Endothelial cell (in vitro differentiated cells): ENCODE data around the gene ALG6. TPM values are rescaled to one million over a fixed set of nuclear protein-coding genes. Genes with fewer than 3 reads are reported as not detected.
"Not testable (repeated sequence)": the region's sequence is repeated elsewhere in the genome, so short reads cannot be mapped to it uniquely, and the experiment has no call there.

Experiments
- DNase-seq: peaks from one replicate; pipeline ENCODE4 v3.0.0; 2021; ENCODE audit warnings: low spot score
- H3K27ac Mint-ChIP-seq: one replicate; pipeline ENCODE4 v1.8.0; 2021; ENCODE audit warnings: mixed read lengths, inconsistent platforms; ENCODE audit not compliant: unreplicated experiment
- H3K27me3 Mint-ChIP-seq: one replicate; pipeline ENCODE4 v1.8.0; 2021; ENCODE audit warnings: mild to moderate bottlenecking, moderate library complexity, mixed read lengths, inconsistent platforms; ENCODE audit not compliant: unreplicated experiment
- H3K36me3 Mint-ChIP-seq: one replicate; pipeline ENCODE4 v1.8.0; 2021; ENCODE audit warnings: mild to moderate bottlenecking, low read depth, mixed read lengths, inconsistent platforms; ENCODE audit not compliant: unreplicated experiment
- H3K4me1 Mint-ChIP-seq: one replicate; pipeline ENCODE4 v1.8.0; 2021; ENCODE audit warnings: mild to moderate bottlenecking, mixed read lengths, inconsistent platforms; ENCODE audit not compliant: unreplicated experiment
- H3K4me3 Mint-ChIP-seq: one replicate; pipeline ENCODE4 v1.8.0; 2021; ENCODE audit warnings: mild to moderate bottlenecking, mixed read lengths, inconsistent platforms; ENCODE audit not compliant: unreplicated experiment
- H3K9me3 Mint-ChIP-seq: one replicate; pipeline ENCODE4 v1.8.0; 2021; ENCODE audit warnings: mixed read lengths, inconsistent platforms; ENCODE audit not compliant: unreplicated experiment
- total RNA-seq: library from RNA; stranded (reverse); fragmentation: NEBNext Ultra II Directional; extraction: Animal tissue kit (Norgen Biotek cat#: 25700); gene quantifications from one replicate; pipeline ENCODE4 v1.2.1, GENCODE V29; 2021; ENCODE audit not compliant: unreplicated experiment
- TF ChIP-seq, protein P1 (sequence below): fragments of 200-600 bp; sonication (generic); IDR thresholded peaks from one replicate; pipeline ENCODE4 v1.5.0; 2021; ENCODE audit warnings: antibody characterized with exemption; ENCODE audit not compliant: unreplicated experiment

The ALG6 gene
- total RNA-seq, 1 donor from 2014 or later = 14.9 TPM

DNA sequence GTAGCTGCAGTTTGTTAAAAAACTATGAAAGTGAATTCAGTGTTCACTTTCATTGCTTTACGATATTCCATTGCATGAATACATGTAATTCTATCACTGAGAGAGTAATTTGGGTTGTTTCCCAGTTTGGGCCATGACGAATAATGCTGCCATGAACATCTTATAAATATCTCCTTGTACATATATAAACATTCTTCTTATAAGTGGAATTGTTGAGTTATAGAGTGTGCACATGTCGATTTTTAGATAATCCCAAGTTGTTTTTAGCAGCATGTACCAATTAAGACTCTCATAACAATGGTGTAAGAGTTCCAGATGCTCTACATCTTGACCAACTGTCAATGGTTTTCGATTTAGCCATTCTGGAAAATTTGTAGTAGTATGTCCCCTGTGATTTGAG lies 40.9 kb downstream of the ALG6 start:
- no peak for DNase-seq
- Mint-ChIP-seq H3K4me1 (peaks cover 4% of the 10 kb centered on the region), H3K9me3 (no peaks in the 10 kb centered on the region), H3K4me3 (no peak overlapping the region), H3K36me3 (no peaks in the 10 kb centered on the region), H3K27ac (no peak overlapping the region), H3K27me3 (no peaks in the 10 kb centered on the region)
- TF ChIP-seq, protein P1, sequence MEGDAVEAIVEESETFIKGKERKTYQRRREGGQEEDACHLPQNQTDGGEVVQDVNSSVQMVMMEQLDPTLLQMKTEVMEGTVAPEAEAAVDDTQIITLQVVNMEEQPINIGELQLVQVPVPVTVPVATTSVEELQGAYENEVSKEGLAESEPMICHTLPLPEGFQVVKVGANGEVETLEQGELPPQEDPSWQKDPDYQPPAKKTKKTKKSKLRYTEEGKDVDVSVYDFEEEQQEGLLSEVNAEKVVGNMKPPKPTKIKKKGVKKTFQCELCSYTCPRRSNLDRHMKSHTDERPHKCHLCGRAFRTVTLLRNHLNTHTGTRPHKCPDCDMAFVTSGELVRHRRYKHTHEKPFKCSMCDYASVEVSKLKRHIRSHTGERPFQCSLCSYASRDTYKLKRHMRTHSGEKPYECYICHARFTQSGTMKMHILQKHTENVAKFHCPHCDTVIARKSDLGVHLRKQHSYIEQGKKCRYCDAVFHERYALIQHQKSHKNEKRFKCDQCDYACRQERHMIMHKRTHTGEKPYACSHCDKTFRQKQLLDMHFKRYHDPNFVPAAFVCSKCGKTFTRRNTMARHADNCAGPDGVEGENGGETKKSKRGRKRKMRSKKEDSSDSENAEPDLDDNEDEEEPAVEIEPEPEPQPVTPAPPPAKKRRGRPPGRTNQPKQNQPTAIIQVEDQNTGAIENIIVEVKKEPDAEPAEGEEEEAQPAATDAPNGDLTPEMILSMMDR = no peak

DNA sequence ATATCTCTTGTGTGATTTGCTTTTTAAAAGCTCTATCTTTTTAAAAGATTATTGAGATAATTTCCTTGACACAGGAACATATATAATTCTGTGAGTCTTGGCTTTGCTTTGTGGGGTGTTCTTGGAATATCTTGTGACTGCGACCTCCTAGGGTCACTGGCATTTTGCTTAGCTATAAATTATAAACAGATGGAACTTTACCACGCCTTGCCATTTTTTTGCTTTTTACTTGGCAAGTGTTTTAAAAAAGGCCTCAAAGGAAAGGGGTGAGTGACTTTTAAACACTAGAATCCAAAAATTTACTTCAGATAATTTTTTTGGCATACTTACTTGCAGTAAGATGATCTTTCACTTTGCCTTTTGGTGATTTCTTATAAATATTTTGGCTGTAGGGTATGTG lies 43.6 kb downstream of the ALG6 start:
- Mint-ChIP-seq H3K4me1 (peaks cover 4% of the 10 kb centered on the region), H3K4me3 (no peak overlapping the region), H3K9me3 (no peaks in the 10 kb centered on the region), H3K27me3 (no peaks in the 10 kb centered on the region), H3K36me3 (no peaks in the 10 kb centered on the region), H3K27ac (no peak overlapping the region)
- TF ChIP-seq, protein P1 = no peak
- DNase-seq = no peak

DNA sequence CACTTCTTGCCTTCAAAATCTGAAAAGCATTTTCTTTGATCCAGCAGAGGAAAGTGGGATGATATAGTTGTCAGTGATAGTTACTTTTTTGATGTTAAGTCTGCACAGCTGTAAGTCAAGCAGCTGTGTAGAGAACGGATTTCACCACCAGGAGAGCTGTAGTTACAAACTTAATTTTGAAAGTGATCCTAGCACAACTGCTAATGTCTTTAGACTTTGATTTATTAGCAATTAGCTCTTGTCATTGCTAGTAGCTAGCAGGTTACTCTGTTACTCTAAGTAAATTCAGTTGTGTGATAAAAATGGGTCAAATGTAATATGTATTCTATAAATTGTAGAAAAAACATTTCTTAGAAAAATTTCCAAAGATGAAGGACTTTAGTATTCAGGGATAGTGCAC lies 46.0 kb downstream of the ALG6 start:
- TF ChIP-seq, protein P1 = no peak
- Mint-ChIP-seq H3K27ac (no peak overlapping the region), H3K4me1 (peaks cover 4% of the 10 kb centered on the region), H3K9me3 (no peaks in the 10 kb centered on the region), H3K4me3 (no peak overlapping the region), H3K36me3 (no peaks in the 10 kb centered on the region), H3K27me3 (no peaks in the 10 kb centered on the region)
- no peak for DNase-seq

DNA sequence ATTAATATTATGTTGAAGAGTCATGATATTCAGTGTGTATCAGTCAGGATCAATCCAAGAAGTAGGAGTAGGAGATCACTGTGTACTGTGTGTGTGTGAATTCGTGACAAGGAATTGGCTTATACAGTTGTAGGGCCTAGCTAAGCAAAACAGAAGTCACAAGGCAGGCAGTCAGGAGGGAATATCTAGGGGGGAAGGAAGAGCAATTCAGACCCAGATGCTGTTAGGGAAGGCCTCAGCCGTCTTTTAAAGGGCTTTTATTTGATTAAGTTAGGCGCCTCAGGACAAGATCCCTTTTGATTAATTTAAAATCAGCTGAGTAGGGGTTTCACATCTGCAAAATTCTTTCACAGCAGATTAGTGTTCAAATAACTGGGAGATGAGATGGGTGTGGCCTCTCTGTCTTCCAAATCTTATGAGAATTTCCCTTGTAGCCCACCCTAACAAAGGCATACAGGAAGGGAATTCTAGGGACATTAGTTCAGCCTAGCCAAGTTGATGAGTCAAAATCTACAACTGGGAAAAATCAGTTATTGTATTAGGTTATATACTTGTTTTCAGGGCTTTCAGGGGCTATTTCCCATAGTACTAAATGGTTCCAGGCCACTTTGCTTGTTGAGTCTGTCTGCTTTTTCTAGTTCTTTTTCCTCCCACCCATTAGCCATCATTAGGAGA lies 47.4 kb downstream of the ALG6 start:
- Mint-ChIP-seq H3K36me3 (no peaks in the 10 kb centered on the region), H3K4me3 (no peak overlapping the region), H3K27ac (no peak overlapping the region), H3K4me1 (peaks cover 4% of the 10 kb centered on the region), H3K9me3 (no peaks in the 10 kb centered on the region), H3K27me3 (no peaks in the 10 kb centered on the region)
- no peak for DNase-seq
- TF ChIP-seq, protein P1 = no peak

DNA sequence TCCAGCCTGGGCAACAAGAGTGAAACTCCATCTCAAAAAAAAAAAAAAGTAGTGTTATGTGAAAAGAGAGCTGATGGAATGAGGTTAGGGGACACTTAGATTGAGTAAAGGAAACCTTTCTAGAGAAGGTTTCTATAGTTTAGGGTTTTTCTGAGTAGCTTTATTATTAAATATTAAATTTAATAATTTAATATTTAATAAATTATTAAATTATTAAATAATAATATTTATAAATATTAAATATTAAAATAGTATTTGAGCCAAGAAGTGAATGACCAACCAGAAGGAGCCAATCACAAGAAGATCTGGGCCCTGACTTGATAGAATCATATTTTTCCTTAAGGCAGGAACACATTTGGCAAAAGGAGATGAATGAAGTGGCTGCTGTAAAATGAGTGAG lies 50.7 kb downstream of the ALG6 start:
- no peaks in the 10 kb centered on the region for H3K27me3 Mint-ChIP-seq
- no peak overlapping the region for H3K27ac Mint-ChIP-seq
- DNase-seq = no peak
- no peak overlapping the region for H3K4me3 Mint-ChIP-seq
- no peaks in the 10 kb centered on the region for H3K36me3 Mint-ChIP-seq
- H3K9me3 Mint-ChIP-seq = no peaks in the 10 kb centered on the region
- no peaks in the 10 kb centered on the region for H3K4me1 Mint-ChIP-seq
- TF ChIP-seq, protein P1 = no peak

DNA sequence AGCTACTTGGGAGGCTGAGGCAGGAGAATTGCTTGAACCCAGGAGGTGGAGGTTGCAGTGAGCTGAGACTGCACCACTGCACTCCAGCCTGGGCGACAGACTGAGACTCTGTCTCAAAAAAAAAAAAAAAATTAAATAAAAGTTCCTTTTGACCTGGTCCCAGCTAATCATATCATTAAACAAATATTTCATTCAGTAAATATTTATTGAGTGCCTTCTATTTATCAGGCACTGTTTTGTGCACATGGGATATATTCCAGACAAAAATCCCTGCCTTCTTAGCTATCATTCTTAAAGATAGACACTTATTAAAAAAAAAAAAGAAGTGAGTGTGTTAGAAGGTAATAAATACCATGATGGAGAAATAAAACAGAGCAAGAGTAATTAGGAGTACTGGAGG lies 53.3 kb downstream of the ALG6 start:
- not testable (repeated sequence) for H3K4me3 Mint-ChIP-seq, H3K36me3 Mint-ChIP-seq, H3K27me3 Mint-ChIP-seq, H3K27ac Mint-ChIP-seq, H3K9me3 Mint-ChIP-seq, DNase-seq, H3K4me1 Mint-ChIP-seq
